GM23338 (cell line): ENCODE data around the gene M1AP.

Experiments
- CTCF ChIP-seq, 2 experiments: fragments of 200-600 bp in 1 of 2; sonication (generic) in 1 of 2; conservative IDR thresholded peaks; 2 replicates each; pipeline versions ENCODE4 v1.5.1 to v1.6.1; 2016 to 2017; ENCODE audit warnings: antibody characterized with exemption in 2 of 2, low read depth in 2 of 2, mild to moderate bottlenecking in 2 of 2, moderate library complexity in 1 of 2
- ETS1 ChIP-seq: IDR thresholded peaks from 2 replicates; pipeline ENCODE4 v1.6.1; 2016; ENCODE audit warnings: antibody characterized with exemption

GRCh38 chr2:74569686-74570085, 78.4 kb downstream of the M1AP start:
- no peak for TF ChIP-seq CTCF (conservative IDR thresholded peaks at IDR 0.05; ENCODE audit: low read depth in 2 of 2)
- TF ChIP-seq ETS1: no peak
